Measurements from ENCODE around the gene ZP3.
"Not testable (repeated sequence)": the region's sequence is repeated elsewhere in the genome, so short reads cannot be mapped to it uniquely, and the experiment has no call there.

GRCh38 chr7:76442664-76443446 lies 18.1 kb downstream of the ZP3 start:
- not testable (repeated sequence) for TF ChIP-seq CTCF, EP300, POLR2A (IDR thresholded peaks at IDR 0.05)
